Measurements from ENCODE around the gene KLRF1.

DNA sequence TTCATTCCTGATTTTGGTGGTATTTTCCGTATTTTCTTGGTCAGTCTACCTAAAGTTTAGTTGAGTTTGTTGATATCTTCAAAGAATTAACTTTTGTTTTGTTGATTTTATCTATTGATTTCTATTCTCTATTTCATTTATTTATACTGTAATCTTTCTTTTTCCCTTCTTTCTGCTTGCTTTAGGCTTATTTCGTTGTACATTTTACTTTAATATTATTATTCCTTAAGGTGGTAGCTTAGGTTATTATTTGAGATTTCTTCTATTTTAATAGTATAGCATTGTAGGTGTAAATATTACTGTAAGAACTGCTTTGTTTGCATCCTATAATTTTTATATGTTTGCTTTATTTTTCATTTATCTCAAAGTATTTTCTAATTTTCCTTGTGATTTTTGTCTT, 21.4 kb upstream of the KLRF1 start:
- TF ChIP-seq, protein P1, sequence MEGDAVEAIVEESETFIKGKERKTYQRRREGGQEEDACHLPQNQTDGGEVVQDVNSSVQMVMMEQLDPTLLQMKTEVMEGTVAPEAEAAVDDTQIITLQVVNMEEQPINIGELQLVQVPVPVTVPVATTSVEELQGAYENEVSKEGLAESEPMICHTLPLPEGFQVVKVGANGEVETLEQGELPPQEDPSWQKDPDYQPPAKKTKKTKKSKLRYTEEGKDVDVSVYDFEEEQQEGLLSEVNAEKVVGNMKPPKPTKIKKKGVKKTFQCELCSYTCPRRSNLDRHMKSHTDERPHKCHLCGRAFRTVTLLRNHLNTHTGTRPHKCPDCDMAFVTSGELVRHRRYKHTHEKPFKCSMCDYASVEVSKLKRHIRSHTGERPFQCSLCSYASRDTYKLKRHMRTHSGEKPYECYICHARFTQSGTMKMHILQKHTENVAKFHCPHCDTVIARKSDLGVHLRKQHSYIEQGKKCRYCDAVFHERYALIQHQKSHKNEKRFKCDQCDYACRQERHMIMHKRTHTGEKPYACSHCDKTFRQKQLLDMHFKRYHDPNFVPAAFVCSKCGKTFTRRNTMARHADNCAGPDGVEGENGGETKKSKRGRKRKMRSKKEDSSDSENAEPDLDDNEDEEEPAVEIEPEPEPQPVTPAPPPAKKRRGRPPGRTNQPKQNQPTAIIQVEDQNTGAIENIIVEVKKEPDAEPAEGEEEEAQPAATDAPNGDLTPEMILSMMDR (IDR thresholded peaks at IDR 0.05) = no peak
- no peak for TF ChIP-seq POLR2A (IDR thresholded peaks at IDR 0.05)
